Measurements from ENCODE around the gene ACBD4.

Gene ACBD4

DNA sequence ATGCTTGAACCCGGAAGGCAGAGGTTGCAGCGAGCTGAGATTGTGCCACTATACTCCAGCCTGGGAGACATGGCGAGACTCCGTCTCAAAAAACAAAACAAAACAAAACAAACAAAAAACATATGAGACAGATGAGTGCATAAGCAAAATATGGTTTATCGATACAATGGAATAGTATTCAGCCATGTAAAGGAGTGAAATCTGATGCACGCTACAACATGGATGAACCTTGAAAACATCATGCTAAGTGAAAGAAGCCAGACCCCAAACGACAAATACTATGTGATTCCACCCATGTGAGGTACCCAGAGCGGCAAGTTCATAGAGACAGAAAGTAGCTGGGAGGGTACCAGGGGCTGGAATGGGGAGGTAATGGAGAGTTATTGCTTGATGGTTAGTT, 10.0 kb upstream of the ACBD4 start:
- TF ChIP-seq, protein P1, sequence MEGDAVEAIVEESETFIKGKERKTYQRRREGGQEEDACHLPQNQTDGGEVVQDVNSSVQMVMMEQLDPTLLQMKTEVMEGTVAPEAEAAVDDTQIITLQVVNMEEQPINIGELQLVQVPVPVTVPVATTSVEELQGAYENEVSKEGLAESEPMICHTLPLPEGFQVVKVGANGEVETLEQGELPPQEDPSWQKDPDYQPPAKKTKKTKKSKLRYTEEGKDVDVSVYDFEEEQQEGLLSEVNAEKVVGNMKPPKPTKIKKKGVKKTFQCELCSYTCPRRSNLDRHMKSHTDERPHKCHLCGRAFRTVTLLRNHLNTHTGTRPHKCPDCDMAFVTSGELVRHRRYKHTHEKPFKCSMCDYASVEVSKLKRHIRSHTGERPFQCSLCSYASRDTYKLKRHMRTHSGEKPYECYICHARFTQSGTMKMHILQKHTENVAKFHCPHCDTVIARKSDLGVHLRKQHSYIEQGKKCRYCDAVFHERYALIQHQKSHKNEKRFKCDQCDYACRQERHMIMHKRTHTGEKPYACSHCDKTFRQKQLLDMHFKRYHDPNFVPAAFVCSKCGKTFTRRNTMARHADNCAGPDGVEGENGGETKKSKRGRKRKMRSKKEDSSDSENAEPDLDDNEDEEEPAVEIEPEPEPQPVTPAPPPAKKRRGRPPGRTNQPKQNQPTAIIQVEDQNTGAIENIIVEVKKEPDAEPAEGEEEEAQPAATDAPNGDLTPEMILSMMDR (IDR thresholded peaks at IDR 0.05; ENCODE audit: low read length, missing control alignments) = no peak
- no peak for DNase-seq (ENCODE audit: low read depth)
- H3K4me3 ChIP-seq (replicated peaks; ENCODE audit: low read depth, low read length) = no peak overlapping the region

DNA sequence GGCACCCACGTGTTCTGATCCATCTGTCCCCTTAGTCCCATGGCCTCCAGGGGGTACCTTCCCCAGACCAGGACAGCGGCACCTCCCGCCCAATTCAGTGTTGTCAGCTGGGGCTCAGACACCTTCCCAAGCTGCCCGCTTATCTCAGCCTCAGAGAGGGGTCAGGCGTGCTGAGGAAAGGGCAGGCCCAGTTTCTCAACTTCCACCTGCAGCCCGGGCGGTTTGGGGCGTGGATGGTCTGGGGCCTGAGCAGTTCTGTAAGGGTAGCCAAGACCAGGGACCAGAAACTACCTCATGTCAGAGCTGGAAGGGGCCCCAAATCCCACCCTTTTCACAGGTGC, 8.3 kb upstream of the ACBD4 start:
- TF ChIP-seq, protein P1 (IDR thresholded peaks at IDR 0.05; ENCODE audit: low read length, missing control alignments) = no peak
- H3K4me3 ChIP-seq (replicated peaks; ENCODE audit: low read depth, low read length) = no peak overlapping the region
- no peak for DNase-seq (ENCODE audit: low read depth)

DNA sequence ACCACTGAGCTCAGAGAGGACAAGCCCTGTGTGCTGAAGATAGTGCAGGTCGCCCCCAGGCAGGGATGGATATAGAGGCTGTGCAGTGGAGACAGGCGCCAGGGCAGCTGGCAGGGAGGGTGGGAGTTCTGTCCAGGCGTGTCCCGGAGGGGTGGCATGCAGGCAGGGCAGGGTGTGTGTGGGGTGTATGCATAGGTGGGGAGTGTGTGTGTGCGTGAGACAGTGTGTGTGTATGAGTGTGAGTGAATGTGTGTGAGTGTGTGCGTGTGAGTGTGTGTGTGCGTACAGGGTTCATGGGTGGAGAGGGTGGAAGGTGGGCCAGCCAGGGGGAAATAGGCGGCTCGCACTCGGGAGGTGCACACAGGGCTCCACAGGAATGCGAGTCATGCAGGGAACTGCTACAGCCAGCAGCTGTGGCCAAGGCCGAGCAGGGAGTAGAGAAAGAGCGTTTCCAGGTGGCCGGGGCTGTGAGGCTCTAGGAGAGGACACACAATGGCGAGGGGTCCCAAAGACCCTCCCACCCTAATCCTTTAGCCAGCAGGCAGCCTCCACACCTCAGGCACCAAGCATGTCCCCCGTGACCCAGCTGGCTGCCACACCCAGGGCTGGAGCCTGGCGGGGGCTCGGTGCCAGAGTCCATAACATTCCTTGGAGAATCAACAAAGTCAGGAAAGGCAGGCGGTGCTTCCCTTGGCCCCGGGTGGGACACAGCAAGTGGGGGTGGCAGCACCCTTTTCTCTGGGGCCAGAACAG, 7.8 kb upstream of the ACBD4 start:
- TF ChIP-seq, protein P1 (IDR thresholded peaks at IDR 0.05; ENCODE audit: low read length, missing control alignments) = no peak
- no peak overlapping the region for H3K4me3 ChIP-seq (replicated peaks; ENCODE audit: low read depth, low read length)
- DNase-seq (ENCODE audit: low read depth) = peak; percentile 50

DNA sequence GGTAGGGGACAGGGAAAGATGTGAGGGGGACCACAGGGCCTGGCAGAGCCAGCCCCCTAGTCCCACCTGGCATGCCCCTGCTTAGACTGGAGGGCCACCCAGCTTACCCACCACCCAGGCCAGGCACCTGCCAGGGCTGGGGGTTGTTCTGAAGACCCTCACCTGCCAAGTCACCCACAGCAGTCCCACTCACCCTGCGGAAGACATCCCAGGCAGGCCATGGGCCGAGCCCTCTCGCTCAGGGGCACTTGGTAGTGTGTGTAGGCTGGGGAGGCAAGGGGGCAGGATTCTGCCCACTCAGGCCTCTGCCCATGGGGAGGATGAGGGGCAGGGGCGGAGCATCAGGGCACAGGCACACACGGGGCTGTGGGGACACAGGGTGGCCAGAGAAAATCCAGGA, 7.2 kb upstream of the ACBD4 start:
- no peak for DNase-seq (ENCODE audit: low read depth)
- TF ChIP-seq, protein P1 (IDR thresholded peaks at IDR 0.05; ENCODE audit: low read length, missing control alignments) = no peak
- H3K4me3 ChIP-seq (replicated peaks; ENCODE audit: low read depth, low read length) = no peak overlapping the region

DNA sequence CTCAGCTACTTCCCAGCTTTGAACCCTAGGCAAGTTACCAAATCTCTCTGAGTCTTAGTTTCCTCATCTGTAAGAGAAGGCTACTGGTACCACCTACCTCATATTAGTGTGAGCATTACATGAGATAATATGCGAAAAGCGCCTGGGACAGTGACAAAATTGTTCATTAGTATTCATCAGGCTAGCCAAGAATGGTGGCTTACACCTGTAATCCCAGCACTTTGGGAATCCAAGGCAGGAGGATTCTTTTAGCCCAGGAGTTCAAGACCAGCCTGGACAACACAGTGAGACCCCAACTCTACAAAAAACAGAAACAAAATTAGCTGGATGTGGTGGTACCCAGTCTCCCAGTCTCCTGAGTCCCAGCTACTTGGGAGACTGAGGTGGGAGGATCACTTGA, 6.5 kb upstream of the ACBD4 start:
- TF ChIP-seq, protein P1 (IDR thresholded peaks at IDR 0.05; ENCODE audit: low read length, missing control alignments) = no peak
- no peak for DNase-seq (ENCODE audit: low read depth)
- no peak overlapping the region for H3K4me3 ChIP-seq (replicated peaks; ENCODE audit: low read depth, low read length)

DNA sequence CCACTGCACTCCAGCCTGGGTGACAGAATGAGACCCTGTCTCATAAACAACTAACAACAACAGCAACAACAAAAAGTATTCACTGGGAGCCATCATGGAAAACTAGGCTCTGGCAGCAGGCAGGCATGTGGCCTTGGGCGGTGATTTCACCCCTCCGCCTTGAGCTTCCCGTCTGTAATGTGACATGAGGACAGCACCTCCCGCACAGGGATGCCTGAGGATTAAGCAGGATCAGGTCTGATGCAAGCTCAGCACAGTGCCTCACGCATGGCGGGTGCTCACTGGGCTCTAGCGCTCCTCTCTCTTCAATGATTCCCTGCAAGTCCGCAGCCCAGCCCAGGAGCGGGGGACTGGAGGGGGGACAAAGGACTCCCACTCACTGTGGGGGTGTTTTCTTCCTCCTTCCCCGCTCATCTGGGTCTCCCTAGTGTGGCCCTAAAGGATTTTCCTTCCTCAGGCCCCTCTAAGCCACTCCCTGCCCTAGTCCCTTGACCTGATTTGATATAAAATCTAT, 6.0 kb upstream of the ACBD4 start:
- TF ChIP-seq, protein P1 (IDR thresholded peaks at IDR 0.05; ENCODE audit: low read length, missing control alignments) = no peak
- H3K4me3 ChIP-seq (replicated peaks; ENCODE audit: low read depth, low read length) = no peak overlapping the region
- no peak for DNase-seq (ENCODE audit: low read depth)

Data from fibroblast of pulmonary artery (primary cell).